T-helper 2 cell treated with Interferon-gamma antibody and Interleukin-4, amounts not matched to agents 100 ng/mL and 5 ng/mL, for 36 hours (primary cell): Measurements from ENCODE around the gene TIMELESS. TPM values are rescaled to one million over a fixed set of nuclear protein-coding genes. Genes with fewer than 3 reads are reported as not detected.
"Not testable (repeated sequence)": the region's sequence is repeated elsewhere in the genome, so short reads cannot be mapped to it uniquely, and the experiment has no call there.

Experiments
- intact Hi-C: fragments of 100-400 bp; cut with micrococcal nuclease; formaldehyde crosslinking; loops from one replicate; pipeline ENCODE4 v1.15.1; 2023
- total RNA-seq: library from RNA; stranded (reverse); gene quantifications from 2 replicates; pipeline ENCODE4 v1.2.3, GENCODE V29; 2022

Gene TIMELESS, protein sequence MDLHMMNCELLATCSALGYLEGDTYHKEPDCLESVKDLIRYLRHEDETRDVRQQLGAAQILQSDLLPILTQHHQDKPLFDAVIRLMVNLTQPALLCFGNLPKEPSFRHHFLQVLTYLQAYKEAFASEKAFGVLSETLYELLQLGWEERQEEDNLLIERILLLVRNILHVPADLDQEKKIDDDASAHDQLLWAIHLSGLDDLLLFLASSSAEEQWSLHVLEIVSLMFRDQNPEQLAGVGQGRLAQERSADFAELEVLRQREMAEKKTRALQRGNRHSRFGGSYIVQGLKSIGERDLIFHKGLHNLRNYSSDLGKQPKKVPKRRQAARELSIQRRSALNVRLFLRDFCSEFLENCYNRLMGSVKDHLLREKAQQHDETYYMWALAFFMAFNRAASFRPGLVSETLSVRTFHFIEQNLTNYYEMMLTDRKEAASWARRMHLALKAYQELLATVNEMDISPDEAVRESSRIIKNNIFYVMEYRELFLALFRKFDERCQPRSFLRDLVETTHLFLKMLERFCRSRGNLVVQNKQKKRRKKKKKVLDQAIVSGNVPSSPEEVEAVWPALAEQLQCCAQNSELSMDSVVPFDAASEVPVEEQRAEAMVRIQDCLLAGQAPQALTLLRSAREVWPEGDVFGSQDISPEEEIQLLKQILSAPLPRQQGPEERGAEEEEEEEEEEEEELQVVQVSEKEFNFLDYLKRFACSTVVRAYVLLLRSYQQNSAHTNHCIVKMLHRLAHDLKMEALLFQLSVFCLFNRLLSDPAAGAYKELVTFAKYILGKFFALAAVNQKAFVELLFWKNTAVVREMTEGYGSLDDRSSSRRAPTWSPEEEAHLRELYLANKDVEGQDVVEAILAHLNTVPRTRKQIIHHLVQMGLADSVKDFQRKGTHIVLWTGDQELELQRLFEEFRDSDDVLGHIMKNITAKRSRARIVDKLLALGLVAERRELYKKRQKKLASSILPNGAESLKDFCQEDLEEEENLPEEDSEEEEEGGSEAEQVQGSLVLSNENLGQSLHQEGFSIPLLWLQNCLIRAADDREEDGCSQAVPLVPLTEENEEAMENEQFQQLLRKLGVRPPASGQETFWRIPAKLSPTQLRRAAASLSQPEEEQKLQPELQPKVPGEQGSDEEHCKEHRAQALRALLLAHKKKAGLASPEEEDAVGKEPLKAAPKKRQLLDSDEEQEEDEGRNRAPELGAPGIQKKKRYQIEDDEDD
- 56.1 and 56.9 TPM in 2 replicates for total RNA-seq

GRCh38 chr12:56448860-56449621, at the start of gene TIMELESS:
TSS of gene TIMELESS (minus strand) at chr12:56449426. CDS start at chr12:56434170, 15,256 bp downstream.
- intact Hi-C loops = loop anchor here (1.0 to 5.0 kb wide), 5 partner anchors 19 to 322 kb away; partner anchors contain the start of genes ESYT1, SPRYD4 and STAT2

DNA sequence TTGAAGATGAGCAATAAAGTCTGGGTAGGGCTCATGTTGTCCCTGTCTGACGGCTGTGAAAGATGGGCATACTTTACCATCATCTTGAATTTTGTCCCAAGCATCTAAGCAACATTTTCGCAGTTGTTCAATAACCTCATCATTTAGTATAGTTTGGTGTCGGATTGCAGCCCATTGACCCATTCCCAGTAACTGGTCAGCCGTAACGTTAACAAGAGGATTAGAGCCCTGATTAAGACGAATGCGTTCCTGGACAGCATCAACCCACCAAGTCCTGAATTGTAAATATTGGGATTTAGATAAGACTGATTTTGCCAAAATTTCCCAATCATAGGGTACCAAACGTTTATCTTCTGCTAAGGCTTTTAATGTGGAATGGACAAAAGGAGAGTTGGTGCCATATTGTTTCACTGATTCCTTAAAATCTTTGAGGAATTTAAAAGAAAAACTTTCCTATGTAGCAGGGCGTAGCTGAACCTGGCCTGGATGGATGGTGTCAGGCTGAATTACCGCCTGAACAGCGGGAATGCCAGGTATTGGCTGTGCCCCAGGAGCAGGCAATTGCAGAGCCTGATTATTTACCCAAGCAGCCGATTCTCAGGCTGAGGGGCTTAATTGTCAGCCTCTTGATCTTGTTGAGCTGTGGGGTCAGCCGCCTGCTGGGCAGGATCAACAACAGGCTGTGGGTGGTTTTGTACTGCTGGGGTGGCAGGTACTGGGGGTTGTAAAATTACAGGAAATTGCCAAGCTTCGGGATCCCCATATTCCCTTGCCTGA, 49.1 kb upstream of the TIMELESS start:
- intact Hi-C loops = loop anchor here (5.0 kb wide), 1 partner anchor 94 kb away; no protein-coding TSS in a partner anchor

DNA sequence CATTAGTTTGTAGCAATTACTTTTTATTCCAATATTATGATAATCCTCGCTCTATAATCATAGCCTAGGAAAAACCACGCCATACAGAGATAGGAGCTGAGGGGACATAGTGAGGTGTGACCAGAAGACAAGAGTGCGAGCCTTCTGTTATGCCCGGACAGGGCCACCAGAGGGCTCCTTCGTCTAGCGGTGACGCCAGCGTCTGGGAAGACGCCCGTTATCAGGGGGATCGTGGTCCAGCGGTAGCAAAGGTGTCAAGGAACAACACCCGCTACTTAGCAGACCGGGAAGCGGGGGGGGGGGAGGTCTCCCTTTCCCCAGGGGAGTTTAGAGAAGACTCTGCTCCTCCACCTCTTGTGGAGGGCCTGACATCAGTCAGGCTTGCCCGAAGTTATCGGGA, 47.5 kb upstream of the TIMELESS start:
- intact Hi-C loops = loop anchor here (5.0 kb wide), 1 partner anchor 96 kb away; no protein-coding TSS in a partner anchor

DNA sequence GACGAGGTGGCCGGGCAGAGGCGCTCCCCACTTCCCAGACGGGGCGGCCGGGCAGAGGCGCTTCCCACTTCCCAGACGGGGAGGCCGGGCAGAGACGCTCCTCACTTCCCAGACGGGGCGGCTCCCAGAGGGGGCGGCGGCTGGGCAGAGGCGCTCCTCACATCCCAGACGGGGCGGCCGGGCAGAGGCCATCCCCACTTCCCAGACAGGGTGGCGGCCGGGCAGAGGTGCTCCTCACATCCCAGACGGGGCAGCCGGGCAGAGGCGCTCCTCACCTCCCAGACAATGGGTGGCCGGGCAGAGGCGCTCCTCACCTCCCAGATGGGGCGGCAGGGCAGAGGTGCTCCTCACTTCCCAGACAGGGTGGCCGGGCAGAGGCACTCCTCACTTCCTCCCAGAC, 45.3 kb upstream of the TIMELESS start:
- intact Hi-C loops = not testable (repeated sequence)

DNA sequence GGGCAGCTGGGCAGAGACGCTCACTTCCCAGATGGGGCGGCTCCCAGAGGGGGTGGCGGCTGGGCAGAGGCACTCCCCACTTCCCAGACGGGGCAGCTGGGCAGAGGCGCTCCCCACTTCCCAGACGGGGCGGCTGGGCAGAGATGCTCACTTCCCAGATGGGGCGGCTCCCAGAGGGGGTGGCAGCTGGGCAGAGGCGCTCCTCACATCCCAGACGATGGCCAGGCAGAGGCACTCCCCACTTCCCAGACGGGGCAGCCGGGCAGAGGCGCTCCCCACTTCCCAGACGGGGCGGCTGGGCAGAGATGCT, 44.8 kb upstream of the TIMELESS start:
- intact Hi-C loops = not testable (repeated sequence)

GRCh38 chr12:56493409-56494105, 44.3 kb upstream of the TIMELESS start:
- intact Hi-C loops = not testable (repeated sequence)

- intact Hi-C loops = no loop called here
Observed at GRCh38 chr12:56490360-56490759, 41.1 kb upstream of the TIMELESS start.

DNA sequence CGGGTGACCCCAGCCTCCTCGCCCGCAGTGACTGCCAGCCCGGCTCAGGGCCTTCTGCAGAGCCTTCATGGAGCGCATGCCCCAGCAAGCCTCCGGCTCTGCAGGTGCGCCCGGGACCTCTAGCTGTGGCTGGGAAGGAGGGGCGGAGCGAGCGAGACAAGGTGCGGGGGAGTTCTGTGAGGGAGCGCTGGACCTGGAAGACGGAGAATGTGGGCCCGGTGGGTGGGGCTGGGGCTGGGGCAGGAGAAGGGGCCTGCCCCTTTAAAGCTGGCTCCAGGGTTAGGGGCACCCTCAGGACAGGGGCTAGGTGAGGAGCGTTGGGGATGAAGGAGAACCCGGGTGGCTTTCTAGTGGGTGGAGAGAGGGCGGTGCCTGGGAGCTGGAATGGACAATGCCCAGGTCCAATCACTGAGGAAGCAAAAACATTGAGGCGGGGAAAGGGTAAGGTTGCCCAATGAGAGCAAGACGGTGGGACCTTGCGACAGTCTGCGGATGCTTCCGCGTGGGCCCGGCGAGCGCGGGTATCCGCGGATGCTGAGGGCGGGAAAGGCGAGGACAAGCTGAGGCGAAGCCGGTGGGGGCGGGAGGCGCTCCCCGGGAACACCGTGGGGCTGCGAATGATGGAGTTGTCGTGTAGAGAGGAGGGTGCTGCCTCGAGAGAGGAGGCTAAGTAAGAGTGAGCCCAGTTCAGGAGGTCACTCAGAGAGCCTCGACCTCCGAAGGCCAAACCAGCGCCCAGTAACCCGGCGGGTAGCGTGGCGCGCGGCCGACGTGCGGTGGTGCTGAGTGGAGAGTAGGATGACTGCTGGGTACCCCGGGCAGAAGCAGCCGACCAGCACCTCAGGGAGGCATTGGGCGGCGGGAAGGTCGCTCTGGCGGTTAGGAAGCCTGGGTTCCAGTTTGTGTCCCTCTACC, 39.1 kb upstream of the TIMELESS start, which contains the start of gene GLS2:
GLS2 (minus strand) TSS at position 121 of the 915 bp plus-strand sequence; CDS start at position 78, 43 bp downstream.
- intact Hi-C loops = no loop called here

- intact Hi-C loops = no loop called here
Observed at GRCh38 chr12:56487448-56488040, 38.3 kb upstream of the TIMELESS start.

- intact Hi-C loops = no loop called here
Observed at GRCh38 chr12:56486694-56487093, 37.5 kb upstream of the TIMELESS start.

DNA sequence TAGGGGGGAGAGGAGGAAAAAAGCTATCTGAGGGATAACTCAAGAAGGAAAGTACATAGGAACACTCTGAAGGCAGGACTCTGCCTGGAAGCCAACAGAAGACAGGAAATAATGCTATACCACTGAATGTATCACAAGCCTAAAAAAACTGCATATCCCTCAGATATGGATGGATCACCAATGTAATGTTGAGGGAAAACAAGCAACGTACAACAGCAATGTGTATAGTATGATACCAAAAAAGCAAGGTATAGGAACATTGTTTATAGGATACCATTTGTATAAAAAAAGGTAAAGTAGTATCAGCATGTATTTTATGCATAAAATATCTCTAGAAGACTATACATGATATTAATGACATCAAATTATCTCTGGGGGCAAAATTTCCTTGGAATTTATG, 35.3 kb upstream of the TIMELESS start:
- intact Hi-C loops = no loop called here

GRCh38 chr12:56479625-56480024, 30.4 kb upstream of the TIMELESS start:
- intact Hi-C loops = no loop called here

- intact Hi-C loops = no loop called here
Observed at GRCh38 chr12:56477521-56478225, 28.4 kb upstream of the TIMELESS start.

DNA sequence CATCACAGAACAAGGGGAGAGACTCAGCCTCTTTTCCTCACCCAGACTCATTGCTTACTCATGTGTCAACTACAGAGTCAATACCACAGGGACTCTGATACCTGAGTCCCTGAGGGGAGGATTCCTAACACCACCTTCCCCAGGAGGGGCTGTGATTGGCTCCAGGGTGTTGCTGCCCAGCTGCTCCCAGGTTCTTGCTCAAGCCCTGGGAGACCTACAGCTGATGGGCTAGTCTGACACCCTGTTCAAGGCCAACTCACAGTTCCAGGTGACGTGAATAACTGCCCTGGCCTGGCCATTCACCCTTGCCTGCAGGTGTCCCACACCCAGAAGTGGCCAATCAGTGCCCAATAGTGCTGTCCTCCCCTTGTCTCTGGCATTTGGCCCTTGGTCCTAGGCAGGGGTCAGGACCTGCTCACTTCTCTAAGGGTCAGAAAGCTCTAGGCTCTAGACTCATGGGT, 27.8 kb upstream of the TIMELESS start:
- intact Hi-C loops = no loop called here

- intact Hi-C loops = no loop called here
Observed at GRCh38 chr12:56476143-56476542, 26.9 kb upstream of the TIMELESS start.

DNA sequence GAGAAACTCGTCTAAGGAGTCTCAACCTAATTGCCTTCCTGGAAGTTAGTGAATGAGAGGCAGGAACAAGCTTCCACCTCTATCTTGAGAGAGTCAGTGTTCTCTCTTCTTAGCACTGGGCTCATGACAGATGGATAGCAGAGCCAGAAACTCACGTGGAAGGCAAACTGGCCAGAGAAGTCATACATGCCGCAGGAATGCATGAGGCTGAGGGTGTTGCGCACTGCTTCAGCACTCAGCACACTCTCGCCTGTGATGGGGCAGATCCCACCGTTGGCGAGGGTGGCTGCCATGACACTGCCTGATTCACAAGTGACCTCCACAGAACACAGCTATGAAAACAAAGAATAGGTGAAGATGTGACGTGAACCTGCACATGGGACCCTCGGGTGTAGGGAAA, 25.2 kb upstream of the TIMELESS start:
- intact Hi-C loops = no loop called here
